PC-9 (cell line): Measurements from ENCODE around the gene CCPG1. TPM values are rescaled to one million over a fixed set of nuclear protein-coding genes. Genes with fewer than 3 reads are reported as not detected.

Experiments
- BruUV-seq: library from RNA; stranded (reverse); fragments of 400-500 nt; replicated peaks from 2 replicates; lab custom pipeline; 2021; lab: Mats Ljungman, UMichigan
- CTCF ChIA-PET: fragments of 300-600 bp; sonication (Branson Sonifier 250); formaldehyde crosslinking; loops from one replicate; lab custom pipeline; 2022; ENCODE audit warnings: antibody characterized with exemption; lab: Charles Lee
- POLR2A ChIA-PET: fragments of 300-600 bp; sonication (Branson Sonifier 250); formaldehyde crosslinking; loops from one replicate; lab custom pipeline; 2022; ENCODE audit warnings: antibody characterized with exemption; ENCODE audit not compliant: unreplicated experiment; lab: Charles Lee
- DNase-seq, 2 experiments: peaks; one replicate each; pipeline versions ENCODE4 v3.0.0 to v3.0.0-alpha.2; 2015 to 2022; ENCODE audit warnings: mixed read lengths in 1 of 2
- H2AFZ ChIP-seq: fragments of 200-600 bp; sonication (generic); 2 replicates; pipeline ENCODE4 v1.8.1; 2017; ENCODE audit warnings: antibody characterized with exemption
- H3F3A ChIP-seq: fragments of 200-600 bp; sonication (generic); 2 replicates; pipeline ENCODE4 v1.8.1; 2017; ENCODE audit warnings: antibody characterized with exemption, mild to moderate bottlenecking, low read depth; ENCODE audit not compliant: insufficient read depth
- H3K27ac ChIP-seq: fragments of 200-600 bp; sonication (generic); 2 replicates; pipeline ENCODE4 v1.6.1; 2016; ENCODE audit warnings: mixed run types
- H3K27me3 ChIP-seq: fragments of 200-600 bp; sonication (generic); 2 replicates; pipeline ENCODE4 v1.6.1; 2016; ENCODE audit warnings: low read depth, mixed run types; ENCODE audit not compliant: insufficient read depth
- H3K36me3 ChIP-seq: fragments of 200-600 bp; sonication (generic); 2 replicates; pipeline ENCODE4 v1.6.1; 2016; ENCODE audit warnings: low read depth, mixed run types
- H3K4me1 ChIP-seq: fragments of 200-600 bp; sonication (generic); replicated peaks from 2 replicates; pipeline ENCODE4 v1.6.1; 2016; ENCODE audit warnings: mixed run types; ENCODE audit not compliant: insufficient read depth
- H3K4me2 ChIP-seq: fragments of 200-600 bp; sonication (generic); 2 replicates; pipeline ENCODE4 v1.6.1; 2017; ENCODE audit warnings: mixed run types
- H3K4me3 ChIP-seq: fragments of 200-600 bp; sonication (generic); 2 replicates; pipeline ENCODE4 v1.6.1; 2016; ENCODE audit warnings: mixed run types
- H3K79me2 ChIP-seq: fragments of 200-600 bp; sonication (generic); 2 replicates; pipeline ENCODE4 v1.6.1; 2017; ENCODE audit warnings: low read depth, mixed run types
- H3K9me2 ChIP-seq: fragments of 200-600 bp; sonication (generic); 2 replicates; pipeline ENCODE4 v1.8.1; 2017; ENCODE audit warnings: mild to moderate bottlenecking; ENCODE audit not compliant: insufficient read depth
- H3K9me3 ChIP-seq: fragments of 200-600 bp; sonication (generic); 2 replicates; pipeline ENCODE4 v1.8.1; 2016; ENCODE audit warnings: low read depth; ENCODE audit not compliant: insufficient read depth
- H4K20me1 ChIP-seq: fragments of 200-600 bp; sonication (generic); 2 replicates; pipeline ENCODE4 v1.8.1; 2017; ENCODE audit not compliant: insufficient read depth
- EZH2 ChIP-seq: fragments of 200-600 bp; sonication (generic); IDR thresholded peaks from 2 replicates; pipeline ENCODE4 v1.8.0; 2017; ENCODE audit warnings: antibody characterized with exemption, low read depth
- intact Hi-C: fragments of 100-400 bp; cut with micrococcal nuclease; formaldehyde crosslinking; loops from one replicate; pipeline ENCODE4 v1.10.0; 2022; ENCODE audit not compliant: unreplicated experiment
- total RNA-seq: library from RNA; stranded (reverse); gene quantifications from 2 replicates; pipeline ENCODE4 v1.2.3, GENCODE V29; 2021
- TF ChIP-seq, protein P1 (sequence below): fragments of 200-600 bp; sonication (generic); conservative IDR thresholded peaks from 2 replicates; pipeline ENCODE4 v1.6.1; 2017; ENCODE audit warnings: mixed run types, antibody characterized with exemption, mild to moderate bottlenecking, moderate library complexity

Gene CCPG1
- total RNA-seq, 1 experiment from 2014 or later: 26.3 TPM

- Histone ChIP-seq H3K4me3 (no peak overlapping the region), H3K36me3 (no peaks in the 10 kb centered on the region), H2AFZ (no peak overlapping the region), H3K79me2 (no peaks in the 10 kb centered on the region), H3K9me2 (no peaks in the 10 kb centered on the region), H3K27ac (no peak overlapping the region), H3K27me3 (no peaks in the 10 kb centered on the region), H3K4me1 (no peaks in the 10 kb centered on the region), H3K9me3 (no peaks in the 10 kb centered on the region), H3F3A (no peaks in the 10 kb centered on the region), H3K4me2 (no peak overlapping the region), H4K20me1 (no peaks in the 10 kb centered on the region)
- BruUV-seq: no TSS peak
- TF ChIP-seq, protein P1, sequence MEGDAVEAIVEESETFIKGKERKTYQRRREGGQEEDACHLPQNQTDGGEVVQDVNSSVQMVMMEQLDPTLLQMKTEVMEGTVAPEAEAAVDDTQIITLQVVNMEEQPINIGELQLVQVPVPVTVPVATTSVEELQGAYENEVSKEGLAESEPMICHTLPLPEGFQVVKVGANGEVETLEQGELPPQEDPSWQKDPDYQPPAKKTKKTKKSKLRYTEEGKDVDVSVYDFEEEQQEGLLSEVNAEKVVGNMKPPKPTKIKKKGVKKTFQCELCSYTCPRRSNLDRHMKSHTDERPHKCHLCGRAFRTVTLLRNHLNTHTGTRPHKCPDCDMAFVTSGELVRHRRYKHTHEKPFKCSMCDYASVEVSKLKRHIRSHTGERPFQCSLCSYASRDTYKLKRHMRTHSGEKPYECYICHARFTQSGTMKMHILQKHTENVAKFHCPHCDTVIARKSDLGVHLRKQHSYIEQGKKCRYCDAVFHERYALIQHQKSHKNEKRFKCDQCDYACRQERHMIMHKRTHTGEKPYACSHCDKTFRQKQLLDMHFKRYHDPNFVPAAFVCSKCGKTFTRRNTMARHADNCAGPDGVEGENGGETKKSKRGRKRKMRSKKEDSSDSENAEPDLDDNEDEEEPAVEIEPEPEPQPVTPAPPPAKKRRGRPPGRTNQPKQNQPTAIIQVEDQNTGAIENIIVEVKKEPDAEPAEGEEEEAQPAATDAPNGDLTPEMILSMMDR: no peak
- no peak for TF ChIP-seq EZH2
- intact Hi-C loops: no loop called here
- ChIA-PET CTCF (no interaction called here), POLR2A (no interaction called here)
- no peak for DNase-seq
Observed at GRCh38 chr15:55379095-55379494, 29.1 kb downstream of the CCPG1 start.

DNA sequence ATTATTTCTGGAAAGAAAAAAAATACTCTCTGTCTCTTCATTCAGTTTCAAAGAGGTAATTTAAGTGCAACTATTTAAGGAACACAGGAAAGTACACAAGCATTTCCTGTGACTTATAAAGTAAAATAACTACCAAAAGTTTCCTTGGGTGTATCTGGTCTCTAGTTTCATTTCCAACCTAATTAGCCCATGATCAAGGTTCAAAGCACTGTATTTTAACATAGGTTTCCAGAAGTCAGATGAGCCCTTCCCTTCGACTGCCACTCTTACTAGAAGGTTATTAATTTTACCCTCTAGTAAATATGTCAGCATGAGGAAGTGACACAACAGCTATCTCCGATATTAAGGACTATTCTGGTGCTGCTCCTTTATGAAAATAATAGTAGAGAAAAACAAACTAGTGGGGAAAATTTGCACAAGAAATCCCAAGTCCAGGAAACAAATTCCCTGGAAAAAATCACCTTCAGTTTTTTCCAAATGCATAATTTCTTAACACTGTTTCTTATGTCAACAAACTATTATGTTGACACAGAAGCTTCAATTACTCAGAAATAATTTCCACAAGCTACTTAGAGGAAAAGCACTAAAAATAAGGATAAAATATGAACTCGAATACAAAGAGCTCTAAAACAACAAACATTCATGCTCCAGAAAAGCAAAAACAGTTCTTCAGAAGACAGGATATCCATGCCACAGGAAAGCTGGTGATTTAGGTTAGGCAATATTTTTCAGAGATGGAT is 35.3 kb downstream of the CCPG1 start:
- Histone ChIP-seq H4K20me1 (no peaks in the 10 kb centered on the region), H3K36me3 (no peaks in the 10 kb centered on the region; the same call in 1 of the 2 replicates), H3K79me2 (no peaks in the 10 kb centered on the region), H3K4me2 (no peak overlapping the region), H3K27me3 (no peaks in the 10 kb centered on the region), H3K4me3 (no peak overlapping the region), H3F3A (no peaks in the 10 kb centered on the region), H3K9me3 (no peaks in the 10 kb centered on the region), H3K9me2 (no peaks in the 10 kb centered on the region), H3K27ac (no peak overlapping the region), H3K4me1 (no peaks in the 10 kb centered on the region), H2AFZ (no peak overlapping the region)
- ChIA-PET CTCF (no interaction called here), POLR2A (interaction anchor here (0.7 kb wide), 1 partner anchor 10 kb away, joined by 9 read pairs; no protein-coding TSS in a partner anchor)
- BruUV-seq: no TSS peak
- no peak for TF ChIP-seq EZH2
- TF ChIP-seq, protein P1: no peak
- intact Hi-C loops: no loop called here
- DNase-seq: no peak

DNA sequence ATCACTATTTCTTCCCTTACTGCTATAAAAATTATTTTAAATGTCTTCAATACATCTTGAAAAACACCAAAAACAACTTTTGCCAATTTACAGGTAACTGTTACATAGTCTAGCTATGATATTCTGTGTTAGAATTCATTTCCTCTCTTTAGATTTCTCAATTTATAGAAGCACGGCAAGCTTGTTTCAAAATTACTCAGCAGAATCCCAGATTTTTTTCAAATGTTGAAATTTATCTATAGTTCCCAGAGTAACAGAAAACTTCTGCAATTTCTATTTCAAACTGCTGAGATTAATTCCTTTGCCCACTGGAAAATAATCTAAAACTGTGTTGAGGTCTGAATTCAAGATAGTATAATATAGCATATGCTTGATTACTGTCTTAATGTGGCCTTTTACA is 41.2 kb downstream of the CCPG1 start:
- Histone ChIP-seq H3K9me3 (no peaks in the 10 kb centered on the region), H3K4me3 (no peak overlapping the region), H3K27ac (no peak overlapping the region), H3K79me2 (no peaks in the 10 kb centered on the region), H2AFZ (no peak overlapping the region), H3K9me2 (no peaks in the 10 kb centered on the region), H3F3A (no peaks in the 10 kb centered on the region), H3K27me3 (no peaks in the 10 kb centered on the region), H3K36me3 (no peaks in the 10 kb centered on the region; the same call in 1 of the 2 replicates), H4K20me1 (no peaks in the 10 kb centered on the region), H3K4me2 (no peak overlapping the region), H3K4me1 (no peaks in the 10 kb centered on the region)
- ChIA-PET POLR2A (no interaction called here), CTCF (no interaction called here)
- intact Hi-C loops: no loop called here
- no TSS peak for BruUV-seq
- no peak for TF ChIP-seq EZH2
- no peak for DNase-seq
